ENCODE results near the gene HILPDA.
"Not testable (repeated sequence)": the region's sequence is repeated elsewhere in the genome, so short reads cannot be mapped to it uniquely, and the experiment has no call there.

The HILPDA gene

DNA sequence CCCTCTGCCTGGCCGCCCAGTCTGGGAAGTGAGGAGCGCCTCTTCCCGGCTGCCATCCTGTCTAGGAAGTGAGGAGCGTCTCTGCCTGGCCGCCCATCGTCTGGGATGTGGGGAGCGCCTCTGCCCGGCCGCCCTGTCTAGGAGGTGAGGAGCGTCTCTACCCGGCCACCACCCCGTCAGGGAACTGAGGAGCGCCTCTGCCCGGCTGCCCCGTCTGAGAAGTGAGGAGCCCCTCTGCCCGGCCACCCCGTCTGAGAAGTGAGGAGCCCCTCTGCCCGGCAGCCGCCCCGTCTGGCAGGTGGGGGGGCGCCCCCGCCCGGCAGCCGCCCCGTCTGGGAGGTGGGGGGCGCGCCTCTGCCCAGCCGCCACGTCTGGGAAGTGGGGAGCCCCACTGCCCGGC, 7.7 kb downstream of the HILPDA start:
- not testable (repeated sequence) for DNase-seq (ENCODE audit: low read depth)

DNA sequence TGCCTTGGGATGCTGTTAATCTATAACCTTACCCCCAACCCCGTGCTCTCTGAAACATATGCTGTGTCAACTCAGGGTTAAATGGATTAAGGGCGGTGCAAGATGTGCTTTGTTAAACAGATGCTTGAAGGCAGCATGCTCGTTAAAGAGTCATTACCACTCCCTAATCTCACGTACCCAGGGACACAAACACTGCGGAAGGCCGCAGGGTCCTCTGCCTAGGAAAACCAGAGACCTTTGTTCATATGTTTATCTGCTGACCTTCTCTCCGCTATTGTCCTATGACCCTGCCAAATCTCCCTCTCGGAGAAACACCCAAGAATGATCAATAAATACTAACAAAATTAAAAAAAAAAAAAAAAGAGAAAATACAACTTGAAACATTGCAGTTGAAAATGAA, 8.3 kb downstream of the HILPDA start:
- DNase-seq (ENCODE audit: low read depth): not testable (repeated sequence)

DNA sequence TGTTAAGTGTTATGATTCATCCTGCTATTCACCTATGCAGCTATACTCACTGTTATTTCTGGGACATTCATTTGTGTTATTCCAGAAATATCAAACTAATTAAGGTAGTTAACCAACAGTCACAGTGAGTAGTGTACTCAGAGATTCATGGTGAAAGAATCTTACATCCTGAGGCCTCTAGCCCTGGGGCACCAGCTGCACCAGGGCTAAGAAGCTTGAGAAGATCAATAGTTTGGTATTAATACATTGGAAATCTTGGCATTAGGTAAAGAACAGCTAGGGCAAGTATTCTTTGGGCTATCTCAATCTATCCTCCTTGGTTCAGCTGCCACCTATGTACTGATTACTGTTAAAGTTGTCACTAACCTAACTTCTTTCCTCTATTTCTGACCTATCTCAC, 11.2 kb downstream of the HILPDA start:
- DNase-seq (ENCODE audit: low read depth): not testable (repeated sequence)

DNA sequence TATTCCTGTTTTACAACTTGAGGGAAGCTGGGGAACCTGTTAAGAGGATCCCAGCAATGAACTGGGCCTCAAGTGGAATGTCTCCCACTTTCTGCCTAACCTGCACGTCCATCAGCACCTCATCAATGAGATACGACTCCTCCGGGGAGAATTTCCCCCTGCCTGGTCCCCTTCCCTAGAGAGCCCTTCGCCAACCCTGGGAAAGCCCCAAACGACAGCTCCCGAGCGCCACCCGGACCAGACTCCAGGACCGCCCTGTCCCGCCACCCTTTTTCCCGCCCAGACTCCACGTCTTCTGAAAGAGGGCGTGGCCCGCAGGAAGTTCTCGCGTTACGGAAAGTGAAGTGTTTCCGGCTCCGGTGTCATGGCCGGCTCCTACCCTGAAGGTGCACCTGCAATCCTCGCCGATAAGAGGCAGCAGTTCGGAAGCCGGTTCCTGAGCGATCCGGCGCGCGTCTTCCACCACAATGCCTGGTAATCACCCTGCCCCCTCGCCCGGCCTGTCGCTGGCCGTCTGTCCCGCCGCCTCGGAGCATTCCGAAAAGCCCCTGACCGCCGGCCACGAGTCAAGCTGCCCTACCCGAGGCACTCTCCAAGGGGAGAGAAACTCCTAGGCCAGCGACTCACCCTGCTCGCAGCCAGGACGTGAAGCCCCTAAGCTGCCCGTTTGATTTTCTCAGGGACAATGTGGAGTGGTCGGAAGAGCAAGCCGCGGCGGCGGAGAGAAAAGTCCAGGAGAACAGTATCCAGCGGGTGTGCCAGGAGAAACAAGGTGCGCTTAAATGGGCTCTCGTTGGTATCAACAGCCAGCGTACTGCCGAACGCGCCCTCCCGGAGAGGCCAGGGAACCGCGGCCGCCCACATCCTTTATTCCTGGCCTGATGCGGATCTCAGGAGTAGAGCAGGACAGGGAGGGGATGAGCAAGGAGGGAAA, 21.0 kb downstream of the HILPDA start, which contains the start of gene METTL2B:
TSS of gene METTL2B (plus strand) at position 347 of the 934 bp plus-strand sequence. CDS start at position 365, 18 bp downstream.
- peak; percentile 81 for DNase-seq (ENCODE audit: low read depth)

DNA sequence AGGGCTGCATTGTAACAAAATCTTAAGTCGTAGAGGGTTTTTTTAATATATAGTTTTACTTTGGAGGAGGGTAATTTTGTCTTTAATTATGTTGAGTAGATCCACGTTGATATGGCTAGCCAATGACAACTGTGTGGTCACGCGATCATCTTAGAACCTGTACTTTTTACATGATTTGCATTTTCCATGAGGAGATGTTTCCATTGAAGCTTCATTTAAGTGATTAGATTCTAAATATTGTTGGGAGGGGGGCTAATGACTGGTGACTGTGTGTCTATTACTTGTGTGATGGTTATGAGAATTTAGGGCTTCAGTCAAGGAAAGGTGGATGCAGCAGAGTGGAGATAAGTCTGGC, 21.6 kb downstream of the HILPDA start:
- not testable (repeated sequence) for DNase-seq (ENCODE audit: low read depth)

DNA sequence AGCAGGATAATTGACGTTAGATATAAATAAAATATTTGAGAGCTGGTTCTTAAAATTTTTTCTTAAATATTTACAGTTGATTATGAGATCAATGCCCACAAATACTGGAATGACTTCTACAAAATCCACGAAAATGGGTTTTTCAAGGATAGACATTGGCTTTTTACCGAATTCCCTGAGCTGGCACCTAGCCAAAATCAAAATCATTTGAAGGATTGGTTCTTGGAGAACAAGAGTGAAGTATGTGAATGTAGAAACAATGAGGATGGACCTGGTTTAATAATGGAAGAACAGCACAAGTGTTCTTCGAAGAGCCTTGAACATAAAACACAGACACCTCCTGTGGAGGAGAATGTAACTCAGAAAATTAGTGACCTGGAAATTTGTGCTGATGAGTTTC, 23.4 kb downstream of the HILPDA start:
- DNase-seq (ENCODE audit: low read depth): not testable (repeated sequence)

DNA sequence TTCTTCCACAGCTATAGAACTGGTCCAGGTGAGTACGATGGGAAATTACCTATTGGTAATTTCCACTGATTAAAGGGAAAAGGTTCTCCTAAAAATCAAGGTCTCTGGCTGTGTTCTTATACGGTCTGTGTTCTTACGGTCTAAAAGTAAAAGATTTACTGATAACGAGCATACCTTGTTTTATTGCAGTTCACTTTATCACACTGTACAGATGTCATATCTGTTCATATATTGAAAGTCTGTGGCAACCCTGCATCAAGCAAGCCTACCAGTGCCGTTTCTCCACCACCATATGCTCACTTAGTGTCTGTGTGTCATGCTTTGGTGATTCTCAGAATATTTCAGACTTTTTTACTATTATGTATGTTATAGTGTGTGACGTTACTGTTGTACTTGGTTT, 32.5 kb downstream of the HILPDA start:
- DNase-seq (ENCODE audit: low read depth): not testable (repeated sequence)

DNA sequence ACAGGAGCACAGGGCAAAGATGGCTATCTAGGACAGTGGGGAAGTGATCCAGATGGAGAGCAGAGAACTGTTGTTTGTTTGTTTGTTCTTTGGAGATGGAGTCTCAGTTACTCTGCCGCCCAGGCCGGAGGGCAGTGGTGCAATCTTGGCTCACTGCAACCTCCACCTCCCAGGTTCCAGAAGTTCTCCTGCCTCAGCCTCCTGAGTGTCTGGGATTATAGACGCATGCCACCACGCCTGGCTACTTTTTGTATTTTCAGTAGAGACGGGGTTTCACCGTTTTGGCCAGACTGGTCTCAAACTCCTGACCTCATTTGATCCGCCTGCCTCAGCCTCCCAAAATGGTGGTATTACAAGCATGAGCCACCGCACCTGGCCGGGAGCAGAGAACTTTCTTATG, 41.7 kb downstream of the HILPDA start:
- DNase-seq (ENCODE audit: low read depth): no peak

DNA sequence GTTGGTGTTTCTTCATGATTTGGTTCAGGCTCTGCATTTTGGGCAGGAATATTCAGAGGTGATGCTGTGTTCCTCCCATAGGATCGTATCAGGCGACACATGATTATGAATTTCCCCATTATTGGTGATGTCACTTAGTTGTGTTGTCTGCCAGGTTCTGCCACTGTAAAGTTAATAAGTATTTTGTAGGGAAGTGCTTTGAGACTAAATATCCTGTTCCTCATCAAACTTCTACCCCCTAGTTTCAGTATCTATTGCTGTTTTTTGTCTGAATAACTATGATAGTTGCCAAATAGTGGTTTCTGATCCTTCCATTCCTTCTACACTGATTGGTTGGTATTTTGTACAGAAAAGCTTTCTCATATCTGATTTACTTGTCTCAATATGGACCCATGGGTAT, 49.7 kb downstream of the HILPDA start:
- DNase-seq (ENCODE audit: low read depth): not testable (repeated sequence)

DNA sequence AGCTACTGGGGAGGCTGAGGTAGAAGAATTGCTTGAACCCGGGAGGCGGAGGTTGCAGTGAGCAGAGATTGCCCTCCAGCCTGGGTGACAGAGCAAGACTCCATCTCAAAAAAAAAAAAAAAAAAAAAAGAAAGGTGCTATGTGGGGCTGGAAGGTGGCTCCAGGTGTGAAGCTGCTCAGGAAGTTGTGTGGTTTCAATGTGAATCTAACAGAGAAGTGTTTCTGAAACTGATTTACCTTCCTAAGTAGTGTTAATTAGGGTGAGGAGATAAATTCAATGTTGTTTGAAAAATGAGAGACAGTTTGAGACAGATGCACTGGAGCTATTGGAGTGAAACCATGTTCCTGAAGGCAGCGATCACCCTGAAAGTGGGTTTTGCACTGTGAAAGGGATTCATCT, 51.1 kb downstream of the HILPDA start:
- not testable (repeated sequence) for DNase-seq (ENCODE audit: low read depth)

DNA sequence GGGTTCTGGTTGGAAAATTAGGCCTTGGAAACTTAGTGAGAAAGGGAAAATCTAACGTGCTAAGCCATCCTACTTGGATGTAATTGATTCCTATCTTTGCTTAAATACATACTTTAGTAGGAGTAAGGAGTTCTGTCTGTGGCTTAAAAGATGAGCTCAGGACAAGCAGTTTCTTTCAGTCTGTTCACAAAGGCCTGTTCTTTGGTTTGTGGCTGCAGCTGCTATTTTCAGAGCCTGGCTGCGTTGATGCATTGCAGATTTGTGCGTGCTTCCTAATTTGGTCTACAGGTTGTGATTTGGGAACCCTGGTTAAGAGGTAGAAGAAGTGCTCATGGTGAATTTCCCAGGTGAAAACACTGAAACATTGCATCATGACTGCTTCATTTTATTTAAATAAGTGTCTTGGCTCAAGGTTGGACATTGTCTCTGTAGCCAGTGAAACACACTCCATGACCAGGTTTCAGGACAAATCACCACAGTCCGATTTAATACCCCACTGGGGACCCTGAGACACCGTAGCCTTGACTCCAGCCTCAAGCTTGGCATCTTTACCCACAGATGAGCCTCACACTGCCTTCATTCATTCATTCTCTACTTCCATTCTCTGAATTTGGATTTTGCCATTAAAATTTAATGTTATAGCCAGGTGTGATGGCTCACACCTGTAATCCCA, 51.8 kb downstream of the HILPDA start:
- not testable (repeated sequence) for DNase-seq (ENCODE audit: low read depth)
